Activated T-cell treated with anti-CD3 and anti-CD28 coated beads, Interleukin-2, amount 50 U/mL, for 4 hours (primary cell): Measurements from ENCODE around the gene EID3. TPM values are rescaled to one million over a fixed set of nuclear protein-coding genes. Genes with fewer than 3 reads are reported as not detected.
A peak's percentile ranks its signal among the peaks of the same experiment; 100 is the strongest.
"Not testable (repeated sequence)": the region's sequence is repeated elsewhere in the genome, so short reads cannot be mapped to it uniquely, and the experiment has no call there.

Experiments
- ATAC-seq, 2 donors: fragments of 200-7000 bp; cut with Tn5 transposase; one replicate each; pipeline ENCODE4 v1.10.0; 2021
- DNase-seq: peaks from one replicate; pipeline ENCODE4 v3.0.0-alpha.2; 2020
- H3K27me3 Mint-ChIP-seq: one replicate; pipeline ENCODE4 v1.8.0; 2021; ENCODE audit warnings: low read depth, mixed read lengths
- H3K36me3 Mint-ChIP-seq: one replicate; pipeline ENCODE4 v1.8.0; 2022; ENCODE audit warnings: mixed read lengths; ENCODE audit not compliant: insufficient read depth
- H3K4me1 Mint-ChIP-seq: one replicate; pipeline ENCODE4 v1.8.0; 2021; ENCODE audit warnings: low read depth, mixed read lengths
- H3K4me3 Mint-ChIP-seq: one replicate; pipeline ENCODE4 v1.8.0; 2021; ENCODE audit warnings: mild to moderate bottlenecking, moderate library complexity, mixed read lengths
- H3K9me3 Mint-ChIP-seq: one replicate; pipeline ENCODE4 v1.8.0; 2021; ENCODE audit warnings: mixed read lengths
- total RNA-seq, 3 donors: library from RNA; stranded (reverse); gene quantifications; one replicate each; pipeline ENCODE4 v1.2.1, GENCODE V29; 2021

The EID3 gene
- total RNA-seq, 3 donors from 2014 or later = 5.0 to 6.2 (median 5.5) TPM

DNA sequence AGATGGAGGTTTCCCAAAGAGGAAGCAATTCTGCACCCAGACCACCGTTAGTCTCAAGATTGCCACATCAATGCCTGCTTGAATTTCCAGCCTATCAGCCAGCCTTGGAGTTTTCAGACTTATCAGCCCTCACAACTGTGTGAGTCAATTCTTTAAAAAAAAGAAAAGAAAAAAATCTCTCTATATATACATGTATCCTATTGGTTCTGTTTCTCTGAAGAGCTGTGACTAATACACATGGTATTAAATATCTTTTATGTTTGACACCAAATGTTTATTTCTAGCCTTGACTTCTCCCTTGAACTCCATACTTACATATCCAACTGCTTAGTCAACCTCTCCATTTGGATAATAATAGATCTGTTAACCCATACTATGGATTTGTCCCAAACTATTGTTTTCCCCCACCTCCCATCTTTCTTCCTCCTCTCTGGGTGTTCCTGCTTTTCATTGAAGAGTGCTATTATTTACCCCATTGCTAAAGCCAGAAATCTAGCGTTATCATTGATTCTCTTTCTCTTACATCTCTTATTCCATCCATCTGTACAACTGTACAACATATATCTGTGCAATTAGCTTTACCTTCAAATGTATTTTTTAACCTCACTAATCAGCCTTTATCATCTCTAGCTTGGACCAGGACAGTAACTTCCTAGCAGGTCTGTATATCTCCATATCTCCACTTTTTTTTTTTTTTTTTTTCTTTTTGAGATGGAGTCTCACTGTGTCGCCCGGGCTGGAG lies 22.7 kb upstream of the EID3 start:
- ATAC-seq (peak; percentile 88), DNase-seq (no peak)
- Mint-ChIP-seq H3K36me3 (no peaks in the 10 kb centered on the region), H3K4me3 (no peak overlapping the region), H3K4me1 (peaks cover 15% of the 10 kb centered on the region), H3K27me3 (no peaks in the 10 kb centered on the region), H3K9me3 (no peaks in the 10 kb centered on the region)

DNA sequence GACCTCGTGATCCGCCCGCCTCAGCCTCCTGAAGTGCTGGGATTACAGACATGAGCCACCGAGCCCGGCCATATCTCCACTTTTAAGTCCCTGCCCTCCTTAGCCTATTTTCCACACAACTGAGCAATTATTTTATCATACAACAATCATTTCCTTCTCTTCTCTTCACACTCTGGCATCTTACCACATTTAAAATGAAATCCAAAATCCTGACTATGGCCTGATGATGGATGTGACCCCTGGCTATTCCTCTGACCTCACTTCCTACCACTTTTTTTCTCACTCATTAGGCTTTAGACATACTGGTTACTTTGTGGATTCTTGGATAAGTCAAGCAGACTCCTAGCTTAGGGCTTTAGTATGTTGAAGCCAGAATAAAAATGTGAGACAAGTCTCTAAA lies 21.9 kb upstream of the EID3 start:
- Mint-ChIP-seq H3K4me1 (peaks cover 16% of the 10 kb centered on the region), H3K36me3 (no peaks in the 10 kb centered on the region), H3K4me3 (no peak overlapping the region), H3K27me3 (no peaks in the 10 kb centered on the region), H3K9me3 (no peaks in the 10 kb centered on the region)
- DNase-seq = no peak
- no peak for ATAC-seq

DNA sequence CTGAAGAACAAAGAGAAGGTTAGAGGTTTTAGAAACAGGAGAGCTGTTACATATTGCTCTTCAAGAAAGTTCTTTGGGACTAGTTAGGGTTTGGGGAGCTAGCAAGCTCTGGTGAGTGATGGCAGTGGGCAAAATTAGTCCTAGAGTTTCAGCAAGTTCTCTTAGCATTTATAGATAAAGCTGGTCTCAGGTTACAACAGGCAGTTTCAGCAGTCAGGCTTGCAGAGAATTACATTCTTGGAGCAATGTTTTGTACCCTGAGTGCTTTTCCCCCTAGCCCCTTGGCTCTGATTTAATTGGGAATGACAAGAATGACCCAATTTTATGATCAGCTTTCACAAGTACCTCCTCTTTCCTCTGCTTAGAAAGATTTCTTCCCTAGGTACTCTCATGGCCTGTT lies 21.4 kb upstream of the EID3 start:
- DNase-seq = no peak
- Mint-ChIP-seq H3K36me3 (no peaks in the 10 kb centered on the region), H3K27me3 (no peaks in the 10 kb centered on the region), H3K4me3 (no peak overlapping the region), H3K4me1 (peaks cover 17% of the 10 kb centered on the region), H3K9me3 (no peaks in the 10 kb centered on the region)
- no peak for ATAC-seq

DNA sequence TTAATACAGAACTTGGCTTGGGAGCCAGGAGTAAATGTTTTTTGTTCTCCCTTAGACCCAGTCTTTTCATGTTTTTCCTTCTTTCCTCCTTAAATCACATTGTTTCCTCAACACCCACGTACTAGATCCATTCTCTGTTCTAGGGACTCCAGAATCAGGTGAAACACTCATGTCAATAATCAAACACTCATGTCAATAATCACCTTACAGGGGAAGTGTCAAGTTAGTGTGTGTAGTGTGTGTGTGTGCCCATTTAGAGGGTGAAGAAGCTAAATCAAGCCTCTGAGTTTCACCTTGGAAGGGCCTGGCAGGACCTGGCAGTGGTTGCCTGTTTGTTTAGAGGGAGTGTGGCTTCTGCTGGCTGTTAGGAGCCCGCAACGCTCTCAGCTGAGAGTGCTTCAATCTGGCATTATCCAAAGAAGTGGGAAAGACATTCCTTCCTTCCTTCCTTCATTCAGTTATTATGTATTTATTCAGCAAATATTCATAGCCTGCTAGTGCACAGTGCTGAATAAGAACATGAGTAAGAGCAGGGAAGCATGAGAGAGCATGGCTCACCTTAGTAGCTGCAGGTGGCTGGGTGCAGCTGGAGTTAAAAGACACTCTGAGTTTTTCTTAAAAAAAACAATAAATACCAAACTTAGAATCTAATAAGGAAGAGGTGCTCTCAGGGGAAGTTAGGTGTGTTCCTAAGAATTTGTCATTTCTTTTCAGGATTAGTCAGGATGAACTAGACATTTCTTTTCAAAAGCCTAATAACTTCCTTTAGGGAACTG lies 17.6 kb upstream of the EID3 start:
- no peaks in the 10 kb centered on the region for H3K9me3 Mint-ChIP-seq
- H3K27me3 Mint-ChIP-seq = no peaks in the 10 kb centered on the region
- H3K36me3 Mint-ChIP-seq = peaks cover 12% of the 10 kb centered on the region
- ATAC-seq (no peak), DNase-seq (no peak)
- H3K4me1 Mint-ChIP-seq = peaks cover 25% of the 10 kb centered on the region
- H3K4me3 Mint-ChIP-seq = peak overlapping the region; percentile 100

- peak; percentile 84 for DNase-seq
- no peaks in the 10 kb centered on the region for H3K9me3 Mint-ChIP-seq
- peak; percentile 88 to 90 for ATAC-seq
- peak overlapping the region; percentile 100 for H3K4me3 Mint-ChIP-seq
- H3K36me3 Mint-ChIP-seq = peaks cover 12% of the 10 kb centered on the region
- H3K4me1 Mint-ChIP-seq = peaks cover 23% of the 10 kb centered on the region
- no peaks in the 10 kb centered on the region for H3K27me3 Mint-ChIP-seq
Measured at GRCh38 chr12:104286516-104287482, 16.7 kb upstream of the EID3 start.

GRCh38 chr12:104288635-104289274 lies 14.8 kb upstream of the EID3 start:
- Mint-ChIP-seq H3K27me3 (no peaks in the 10 kb centered on the region), H3K36me3 (peaks cover 24% of the 10 kb centered on the region), H3K4me3 (peak overlapping the region; percentile 100), H3K4me1 (peaks cover 29% of the 10 kb centered on the region), H3K9me3 (no peaks in the 10 kb centered on the region)
- DNase-seq (peak; percentile 78), ATAC-seq (peak; percentile 74)

DNA sequence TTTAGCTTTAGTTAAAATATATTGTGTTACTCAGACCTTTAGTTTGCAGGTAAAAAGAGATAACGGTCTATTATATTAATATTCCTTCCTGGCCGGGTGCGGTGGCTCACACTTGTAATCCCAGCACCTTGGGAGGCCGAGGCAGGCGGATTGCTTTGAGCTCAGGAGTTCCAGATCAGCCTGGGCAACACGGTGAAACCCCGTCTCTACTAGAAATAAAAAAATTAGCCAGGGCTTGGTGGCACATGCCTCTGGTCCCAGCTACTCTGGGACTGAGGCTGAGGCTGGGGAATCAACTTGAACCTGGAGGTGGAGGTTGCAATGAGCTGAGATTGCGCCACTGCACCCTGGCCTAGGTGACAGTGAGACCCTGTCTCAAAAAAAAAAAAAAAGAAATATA lies 13.2 kb upstream of the EID3 start:
- H3K36me3 Mint-ChIP-seq = peaks cover 36% of the 10 kb centered on the region
- ATAC-seq = no peak
- no peak for DNase-seq
- peak overlapping the region; percentile 49 for H3K4me3 Mint-ChIP-seq
- H3K9me3 Mint-ChIP-seq = no peaks in the 10 kb centered on the region
- no peaks in the 10 kb centered on the region for H3K27me3 Mint-ChIP-seq
- H3K4me1 Mint-ChIP-seq = peaks cover 35% of the 10 kb centered on the region

DNA sequence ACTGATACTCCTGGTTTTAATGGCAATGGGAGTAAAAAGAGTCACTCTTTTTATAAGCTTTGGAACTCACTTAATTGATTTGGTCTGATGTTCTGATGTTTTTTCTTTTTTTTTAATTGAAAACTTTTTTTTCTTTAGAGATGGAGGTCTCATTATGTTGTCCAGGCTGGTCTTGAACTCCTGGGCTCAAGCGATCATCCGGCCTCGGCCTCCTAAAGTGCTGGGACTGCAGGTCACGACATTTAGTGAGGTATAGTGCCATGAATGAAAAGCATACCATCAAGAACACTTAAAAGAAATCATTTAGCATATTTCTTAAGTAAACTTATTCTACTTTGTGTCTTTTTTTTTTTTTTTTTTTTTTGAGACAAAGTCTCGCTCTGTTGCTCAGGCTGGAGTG lies 12.7 kb upstream of the EID3 start:
- H3K4me1 Mint-ChIP-seq = peaks cover 33% of the 10 kb centered on the region
- peaks cover 40% of the 10 kb centered on the region for H3K36me3 Mint-ChIP-seq
- H3K4me3 Mint-ChIP-seq = no peak overlapping the region
- DNase-seq = no peak
- ATAC-seq = no peak
- H3K27me3 Mint-ChIP-seq = no peaks in the 10 kb centered on the region
- no peaks in the 10 kb centered on the region for H3K9me3 Mint-ChIP-seq

- Mint-ChIP-seq H3K36me3 (peaks cover 44% of the 10 kb centered on the region), H3K4me1 (peaks cover 28% of the 10 kb centered on the region)
- no peak for ATAC-seq
Measured at GRCh38 chr12:104291867-104292524, 11.5 kb upstream of the EID3 start.

DNA sequence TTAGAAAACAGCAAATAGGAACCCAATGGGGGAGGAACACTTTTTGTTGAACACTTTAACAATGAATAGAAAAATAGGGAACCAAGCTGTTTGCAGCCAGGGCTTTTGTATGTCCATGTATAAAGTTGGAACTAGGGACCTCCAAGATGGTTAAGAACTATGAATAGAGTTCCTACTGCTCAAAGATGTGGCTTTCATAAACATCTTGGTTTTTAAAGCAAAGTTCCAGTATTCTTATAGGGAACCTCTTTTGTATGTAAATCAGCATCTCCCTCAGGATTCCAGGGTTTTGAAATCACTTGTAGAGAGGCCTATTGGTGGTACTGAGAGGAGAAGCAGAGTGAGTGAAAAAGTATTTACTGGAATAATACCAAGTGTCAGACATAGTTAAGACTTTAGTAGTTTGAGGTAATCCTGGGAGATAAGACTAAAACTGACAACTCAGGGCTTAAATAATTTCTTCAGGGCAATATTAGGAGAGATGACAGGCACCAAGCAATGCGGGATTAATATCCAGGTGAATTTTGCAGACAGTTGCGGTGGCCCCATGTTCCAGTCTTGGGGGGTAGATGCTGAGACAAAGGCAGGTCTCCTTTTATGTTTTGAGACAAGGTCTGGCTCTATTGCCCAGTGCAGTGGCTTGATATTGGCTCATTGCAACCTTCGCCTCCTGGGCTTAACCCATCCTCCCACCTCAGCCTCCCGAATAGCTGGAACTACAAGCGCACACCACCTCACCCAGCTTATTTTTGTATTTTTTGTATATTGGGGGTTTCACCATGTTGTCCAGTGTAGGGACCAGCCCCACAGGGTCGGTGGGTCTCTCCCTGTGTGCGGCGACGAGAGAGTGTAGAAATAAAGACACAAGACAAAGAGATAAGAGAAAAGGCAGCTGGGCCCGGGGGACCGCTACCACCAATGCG lies 10.4 kb upstream of the EID3 start:
- Mint-ChIP-seq H3K27me3 (no peaks in the 10 kb centered on the region), H3K36me3 (peaks cover 42% of the 10 kb centered on the region), H3K4me1 (peaks cover 34% of the 10 kb centered on the region), H3K9me3 (no peaks in the 10 kb centered on the region), H3K4me3 (no peak overlapping the region)
- ATAC-seq (no peak), DNase-seq (no peak)

More at GRCh38 chr12:104291867-104292524, 11.5 kb upstream of the EID3 start:
- no peaks in the 10 kb centered on the region for H3K27me3 Mint-ChIP-seq
- H3K9me3 Mint-ChIP-seq = no peaks in the 10 kb centered on the region
- no peak overlapping the region for H3K4me3 Mint-ChIP-seq
- no peak for DNase-seq

- ATAC-seq, H3K9me3 Mint-ChIP-seq, H3K27me3 Mint-ChIP-seq, DNase-seq, H3K4me3 Mint-ChIP-seq: not testable (repeated sequence)
- Mint-ChIP-seq H3K4me1 (peaks cover 26% of the 10 kb centered on the region), H3K36me3 (peaks cover 33% of the 10 kb centered on the region)
Measured at GRCh38 chr12:104294158-104294859, 9.2 kb upstream of the EID3 start.

DNA sequence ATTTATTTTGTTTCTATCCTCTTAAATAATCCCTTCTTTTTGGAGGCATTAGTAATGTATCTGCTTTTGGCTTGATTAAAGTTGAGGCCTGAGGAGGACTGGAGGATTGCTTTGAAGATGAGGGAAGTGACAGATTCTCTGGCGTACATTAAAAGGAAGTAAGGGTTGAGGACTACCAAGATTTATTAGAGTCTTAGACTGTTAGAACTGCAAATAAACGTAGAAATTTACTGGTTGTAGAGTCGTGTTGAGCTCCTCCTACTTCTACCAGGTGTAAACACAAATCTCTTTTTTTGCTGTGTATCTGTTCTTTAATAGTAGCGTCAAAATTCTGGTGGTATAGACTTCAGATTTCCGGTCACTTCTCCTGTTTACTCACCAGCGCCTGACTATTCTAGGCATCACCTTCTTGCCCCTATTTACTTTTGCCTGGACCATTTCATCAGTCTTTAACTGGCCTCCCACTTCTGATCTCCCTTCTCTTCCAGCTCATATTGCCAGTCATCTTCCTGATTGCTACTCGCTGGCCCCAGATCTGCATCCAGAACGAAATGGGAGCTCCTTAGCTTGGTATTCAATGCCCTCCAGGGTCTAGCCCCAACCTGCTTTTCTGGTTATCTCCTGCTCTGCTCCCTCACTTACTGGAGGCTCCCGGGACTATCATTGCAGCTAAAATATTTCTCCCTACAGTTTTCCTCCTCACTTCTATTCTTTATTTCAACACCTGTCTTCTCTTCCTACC lies 8.4 kb upstream of the EID3 start:
- ATAC-seq = peak in 1 of 2 donors; percentile 19
- H3K36me3 Mint-ChIP-seq = peaks cover 35% of the 10 kb centered on the region

More for the DNA sequence above, 8.4 kb upstream of the EID3 start:
- Mint-ChIP-seq H3K9me3 (no peaks in the 10 kb centered on the region), H3K27me3 (no peaks in the 10 kb centered on the region), H3K4me3 (no peak overlapping the region), H3K4me1 (peaks cover 26% of the 10 kb centered on the region)
- no peak for DNase-seq
